HG02885 (cell line): ENCODE data around the gene TFCP2.

Source experiments
- ATAC-seq: cut with Tn5 transposase; IDR thresholded peaks from one replicate; pipeline ENCODE4 v1.9.1; 2021; ENCODE audit warnings: mild to moderate bottlenecking; ENCODE audit not compliant: unreplicated experiment, poor library complexity

TFCP2 gene

DNA sequence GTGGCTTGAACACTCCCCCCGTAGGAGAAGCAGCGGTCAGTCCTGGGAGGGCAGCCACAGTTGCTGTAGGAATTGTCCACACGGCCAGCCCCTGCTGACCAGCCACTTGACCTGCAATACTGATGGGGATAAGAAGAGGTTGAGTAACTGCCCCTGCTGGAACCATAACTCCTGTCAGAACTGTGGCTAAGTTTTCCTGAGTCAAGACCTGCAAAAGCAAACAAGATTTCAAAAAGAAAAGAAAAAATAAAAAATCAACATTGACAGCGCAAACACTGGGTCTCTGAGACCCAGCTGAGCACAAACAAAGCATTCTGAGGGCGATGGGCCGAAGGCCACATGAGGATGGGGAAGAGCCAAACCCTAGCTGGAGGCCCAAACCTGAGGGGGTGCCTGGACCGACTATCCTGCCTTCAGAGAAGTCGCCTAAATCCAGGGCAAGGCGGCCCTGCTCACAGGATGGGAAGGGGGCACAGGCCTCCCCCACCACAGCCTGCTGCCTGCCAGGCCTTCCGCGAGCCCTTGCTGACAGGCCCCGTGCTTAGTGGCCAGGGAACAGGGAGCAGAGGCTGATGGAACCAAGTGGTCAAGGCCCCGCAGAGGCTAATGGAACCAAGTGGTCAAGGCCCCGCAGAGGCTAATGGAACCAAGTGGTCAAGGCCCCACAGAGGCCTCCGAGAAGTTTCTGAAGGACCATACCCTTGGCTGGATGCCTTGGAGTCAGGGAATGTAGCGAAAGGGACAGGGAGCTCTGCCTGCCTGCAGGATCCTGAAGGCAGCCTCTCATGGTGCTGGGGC, 25.8 kb upstream of the TFCP2 start:
- ATAC-seq: no peak

- no peak for ATAC-seq
Measured at GRCh38 chr12:51197736-51198567, 25.0 kb upstream of the TFCP2 start.

DNA sequence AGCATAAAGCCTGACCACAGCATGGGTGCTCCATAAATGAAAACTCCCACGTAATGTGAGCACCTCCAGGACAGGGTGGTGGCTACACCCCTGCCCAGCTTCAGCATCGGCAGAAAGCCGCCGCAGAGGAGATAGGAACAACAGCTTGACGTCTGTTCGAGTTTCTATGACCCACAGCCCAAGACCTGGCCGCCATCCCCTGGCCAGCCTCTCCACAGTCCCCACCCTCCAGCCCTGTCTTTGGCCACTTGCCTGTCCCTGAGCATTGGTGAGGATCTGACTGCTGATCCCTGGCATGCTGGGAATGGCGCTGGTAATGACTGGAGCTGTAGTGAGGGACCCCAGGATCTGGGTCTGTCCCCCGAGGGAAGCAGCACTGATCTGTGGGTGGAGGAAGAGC, 23.6 kb upstream of the TFCP2 start:
- no peak for ATAC-seq

DNA sequence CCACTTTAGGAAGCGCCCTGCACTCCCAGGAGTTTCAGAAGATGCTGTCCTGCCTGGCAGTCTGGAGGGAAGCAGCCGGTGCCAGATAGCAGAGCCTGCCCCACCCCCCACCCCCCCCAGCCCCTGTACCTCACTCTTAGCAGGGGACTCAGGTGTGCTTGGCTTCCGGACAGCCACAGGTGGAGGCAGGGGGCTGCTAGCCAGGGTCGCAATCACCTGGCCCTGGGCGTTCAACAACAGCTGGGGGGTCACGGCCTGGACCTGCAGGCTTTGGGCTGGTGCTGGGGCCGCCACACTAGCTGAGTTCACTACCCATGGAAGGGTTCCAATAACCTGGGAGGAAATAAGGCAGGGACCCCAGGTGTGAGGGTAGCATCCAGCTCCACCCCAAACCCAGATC, 22.9 kb upstream of the TFCP2 start:
- no peak for ATAC-seq

DNA sequence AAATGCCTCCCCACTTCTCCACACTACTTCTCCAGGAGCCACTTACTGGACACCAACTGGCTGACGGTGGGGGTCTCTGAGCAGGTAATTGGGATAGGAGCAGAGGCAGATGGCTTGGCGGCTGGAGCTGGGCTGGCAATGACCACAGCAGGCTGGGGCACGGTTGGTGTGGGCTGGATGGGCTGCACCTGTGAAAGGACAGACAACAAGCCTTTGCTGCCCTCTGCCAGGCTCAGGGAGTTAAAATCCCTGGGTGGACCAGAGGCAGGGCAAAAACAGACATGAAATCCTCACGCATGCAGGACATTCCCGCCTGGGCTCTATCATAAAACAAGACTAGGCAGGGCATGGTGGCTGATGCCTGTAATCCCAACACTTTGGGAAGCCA, 19.3 kb upstream of the TFCP2 start:
- ATAC-seq: no peak

DNA sequence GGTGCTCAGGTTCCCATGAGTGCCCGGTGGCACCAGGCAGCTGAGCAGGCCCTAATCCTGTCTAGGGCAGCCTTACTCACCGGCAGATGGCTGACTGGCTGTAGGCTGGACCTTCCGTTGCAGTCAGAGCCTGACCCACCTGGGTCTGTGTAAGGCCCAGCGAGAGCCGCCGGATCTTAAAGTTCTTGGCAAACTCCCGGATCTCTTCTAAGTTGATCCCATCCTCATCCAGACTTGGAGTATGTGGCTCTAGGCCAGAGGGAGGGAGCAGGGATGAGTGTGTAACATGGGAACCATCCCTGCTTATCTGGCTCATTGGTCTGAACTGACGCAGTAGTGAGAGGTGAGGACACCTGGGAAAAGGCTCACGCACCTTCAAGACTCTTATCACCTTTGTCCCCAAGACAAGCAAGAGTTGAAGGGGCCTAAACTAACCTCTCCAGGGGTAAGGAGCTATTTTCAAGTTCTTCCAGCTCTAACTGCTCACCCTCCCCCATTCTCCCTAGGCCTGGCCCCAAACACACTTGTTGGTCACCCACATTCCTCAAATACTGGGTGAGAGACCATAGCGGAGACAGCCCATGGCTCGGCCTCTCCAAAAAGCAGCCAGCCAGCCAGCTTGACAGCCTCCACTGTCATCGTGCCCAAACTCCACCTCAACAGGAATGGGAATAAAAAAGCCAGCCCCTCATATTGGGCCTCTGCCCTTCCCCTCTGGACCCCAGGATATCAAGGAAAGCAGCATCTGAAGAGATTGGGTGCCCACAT, 18.8 kb upstream of the TFCP2 start:
- ATAC-seq: no peak

GRCh38 chr12:51190820-51191219, 17.9 kb upstream of the TFCP2 start:
- no peak for ATAC-seq

- ATAC-seq: no peak
Measured at GRCh38 chr12:51189790-51190355, 16.9 kb upstream of the TFCP2 start.

DNA sequence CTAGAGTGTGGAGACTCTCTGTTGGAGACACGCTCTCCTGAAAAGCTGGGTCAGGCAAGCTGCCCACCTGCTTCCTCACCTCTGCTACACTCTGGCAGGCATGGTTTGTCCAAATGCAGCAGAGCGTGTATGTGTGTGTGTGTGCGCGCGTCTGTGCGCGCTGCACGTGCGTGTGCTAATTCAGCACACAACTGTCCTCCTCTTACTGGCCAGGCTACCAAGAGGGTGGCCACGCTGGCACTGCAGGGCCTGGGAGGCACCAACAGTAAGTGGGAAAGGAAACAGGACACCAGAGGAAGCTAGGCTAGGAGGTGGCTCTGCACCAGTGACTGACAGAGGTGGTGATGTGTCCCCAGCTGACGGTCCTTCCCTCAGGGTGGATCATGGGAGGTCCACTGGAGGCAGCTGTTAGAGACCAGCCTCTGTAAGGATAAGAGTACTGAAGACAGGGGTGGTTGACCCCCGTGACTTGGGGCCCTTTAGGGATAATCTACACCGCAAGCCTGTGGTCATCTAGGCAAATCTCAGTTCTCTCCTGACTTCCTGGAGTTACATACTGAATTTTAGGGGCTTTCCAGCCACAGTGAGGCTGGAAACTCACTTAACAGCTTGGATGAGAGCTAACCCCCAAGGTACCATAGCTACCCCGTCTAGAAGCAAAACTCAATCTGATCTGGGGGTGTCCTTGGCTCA, 15.6 kb upstream of the TFCP2 start:
- peak; percentile 67 for ATAC-seq

- no peak for ATAC-seq
Measured at GRCh38 chr12:51187370-51187987, 14.5 kb upstream of the TFCP2 start.

GRCh38 chr12:51186465-51187085, 13.6 kb upstream of the TFCP2 start:
- no peak for ATAC-seq

DNA sequence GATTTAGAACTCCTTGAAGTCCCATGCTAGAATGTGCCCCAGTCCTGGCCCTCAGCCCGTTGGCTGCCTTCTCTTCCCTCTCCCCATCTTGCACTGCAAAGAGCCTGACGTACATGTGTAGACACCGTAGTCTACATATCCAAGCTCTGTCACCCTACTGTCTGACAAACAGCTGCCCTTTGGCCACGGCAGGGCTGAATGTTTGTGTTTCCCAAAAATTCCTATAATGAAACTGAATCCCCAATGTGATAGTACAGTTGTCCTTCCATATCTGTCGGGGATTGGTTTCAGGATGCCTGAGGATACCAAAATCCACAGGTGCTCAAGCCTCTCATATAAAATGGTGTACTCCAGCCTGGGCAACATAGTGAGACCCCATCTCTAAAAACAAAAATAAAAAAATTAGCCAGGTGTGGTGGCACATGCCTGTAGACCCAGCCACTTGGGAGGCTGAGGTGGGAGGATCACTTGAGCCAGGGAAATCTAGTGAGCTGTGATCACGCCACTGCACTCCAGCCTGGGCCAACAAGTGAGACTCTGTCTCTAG, 12.3 kb upstream of the TFCP2 start:
- ATAC-seq: no peak

DNA sequence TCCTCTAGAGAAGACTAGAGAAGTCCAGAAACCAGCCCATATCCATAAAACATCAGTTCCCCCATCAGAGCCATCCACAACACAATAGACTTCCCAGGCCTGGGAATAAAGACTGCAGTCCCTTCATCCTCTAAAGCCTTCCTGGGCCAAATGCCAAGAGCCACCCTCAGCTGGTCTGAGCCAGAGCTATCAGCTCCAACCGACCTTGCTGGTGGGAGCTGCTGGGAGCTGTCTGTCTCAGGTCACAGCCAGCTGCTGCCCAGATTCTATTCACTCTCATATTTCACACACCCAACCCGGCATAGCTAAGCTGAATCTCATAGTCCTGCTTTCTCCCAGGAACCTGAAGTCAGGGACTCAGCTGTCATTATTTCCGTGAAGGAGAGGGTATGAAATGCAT, 10.9 kb upstream of the TFCP2 start:
- ATAC-seq: no peak

DNA sequence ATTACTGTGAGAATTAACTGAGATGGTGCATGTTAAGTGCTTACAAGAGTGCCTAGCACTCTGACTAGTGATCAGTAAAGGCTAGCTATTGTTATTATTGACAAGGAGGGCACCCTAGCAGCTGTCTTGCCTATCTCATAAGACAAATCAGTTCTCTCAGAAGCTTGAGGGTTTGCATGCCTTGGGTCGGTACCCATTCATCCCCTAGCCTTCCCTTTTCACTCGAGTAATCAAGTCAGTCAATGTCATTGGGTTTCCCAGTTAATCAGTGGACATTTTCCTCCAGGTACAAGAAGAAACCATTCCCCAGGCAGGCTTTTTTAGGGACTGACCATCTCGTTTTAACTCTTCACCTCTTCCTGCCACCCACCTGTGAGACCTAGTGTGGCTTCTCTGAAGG, 10.4 kb upstream of the TFCP2 start:
- ATAC-seq: no peak

DNA sequence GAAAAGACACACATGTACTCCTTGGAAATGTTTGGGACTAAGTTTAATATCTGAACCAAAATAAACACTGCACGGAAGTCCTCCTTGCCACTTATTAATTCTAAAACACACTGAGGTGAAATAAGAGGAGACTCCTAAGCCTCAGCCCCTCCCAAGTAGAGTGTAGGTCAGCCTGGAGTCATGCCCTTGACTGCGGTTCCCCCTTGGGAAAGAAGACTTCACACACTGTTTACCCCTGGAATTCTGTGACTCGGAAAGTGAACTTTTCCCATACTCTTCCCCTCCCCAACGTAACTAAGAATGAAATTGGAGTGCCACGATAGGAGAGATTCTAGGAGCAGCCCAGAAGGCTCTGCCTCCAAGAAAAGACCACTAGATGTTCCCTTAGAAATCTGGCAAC, 8.6 kb upstream of the TFCP2 start:
- no peak for ATAC-seq

GRCh38 chr12:51177897-51178296, 5.0 kb upstream of the TFCP2 start:
- ATAC-seq: no peak

DNA sequence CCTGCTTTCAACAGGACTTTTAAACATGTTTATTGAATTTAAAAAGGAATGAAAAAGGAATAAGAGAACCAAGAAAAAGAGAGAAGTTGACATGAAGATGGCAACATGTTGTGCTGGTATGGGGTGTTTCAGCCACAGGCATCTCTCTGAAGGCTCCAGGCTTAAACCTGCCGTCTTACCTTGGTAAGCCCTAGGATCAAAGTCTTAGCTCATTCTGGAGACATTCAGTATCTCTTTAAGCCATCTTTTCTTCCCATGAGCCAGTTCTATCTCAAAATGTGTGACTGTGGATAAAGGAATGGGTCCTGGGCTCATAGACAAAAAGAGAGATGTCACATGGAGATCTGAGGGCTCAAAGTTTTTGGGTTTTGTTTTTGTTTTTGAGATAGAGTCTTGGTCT, 1.6 kb upstream of the TFCP2 start:
- no peak for ATAC-seq

DNA sequence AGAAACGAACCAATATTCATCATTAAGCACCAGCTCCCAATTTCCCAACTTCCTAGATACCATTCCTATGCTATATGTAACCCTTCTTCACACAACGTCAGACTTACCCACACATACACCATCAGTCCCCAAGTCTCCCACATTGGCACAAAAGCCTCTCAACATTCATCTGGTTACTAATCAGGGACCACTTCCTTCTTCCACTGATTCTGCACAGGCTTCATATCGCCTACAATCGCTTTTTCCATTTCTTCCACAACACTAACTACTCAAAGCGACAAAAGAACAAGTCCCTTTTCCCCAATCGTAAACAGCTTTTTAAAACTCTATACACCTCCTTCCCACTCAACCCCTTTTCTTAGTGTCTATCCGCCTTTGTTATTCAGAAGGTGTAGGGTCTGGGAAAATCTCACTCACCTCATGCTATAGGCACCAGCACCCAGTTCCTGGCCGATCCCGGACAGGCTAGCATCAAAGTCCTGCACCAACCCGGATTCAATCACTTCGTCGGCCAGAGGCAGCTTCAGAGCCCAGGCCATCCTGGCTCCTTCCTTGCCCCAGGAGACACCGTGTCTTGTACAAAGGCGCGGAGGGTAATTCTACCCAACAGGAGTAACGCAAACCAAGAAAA, 936 bp downstream of the TFCP2 start:
- ATAC-seq: peak; percentile 4
